Activated CD4-positive, alpha-beta T cell treated with anti-CD3 and anti-CD28 coated beads, Interleukin-2, amount 10 ng/mL, durations not matched to agents 24 days and 14 days (primary cell): ENCODE measurements around the gene NSFL1C. TPM values are rescaled to one million over a fixed set of nuclear protein-coding genes. Genes with fewer than 3 reads are reported as not detected.
A peak's percentile ranks its signal among the peaks of the same experiment; 100 is the strongest.

ENCODE experiments used
- DNase-seq: peaks from one replicate; pipeline ENCODE4 v3.0.0; 2022
- H3K27ac Mint-ChIP-seq: one replicate; pipeline ENCODE4 v1.8.0; 2022; ENCODE audit warnings: mild to moderate bottlenecking, mixed read lengths
- H3K27me3 Mint-ChIP-seq: one replicate; pipeline ENCODE4 v1.8.0; 2022; ENCODE audit warnings: mixed read lengths
- H3K36me3 Mint-ChIP-seq: one replicate; pipeline ENCODE4 v1.8.0; 2022; ENCODE audit warnings: low read depth, mild to moderate bottlenecking, mixed read lengths
- H3K4me1 Mint-ChIP-seq: one replicate; pipeline ENCODE4 v1.8.0; 2021; ENCODE audit warnings: mixed read lengths
- H3K4me3 Mint-ChIP-seq: one replicate; pipeline ENCODE4 v1.8.0; 2022; ENCODE audit warnings: mild to moderate bottlenecking, moderate library complexity, mixed read lengths
- H3K9me3 Mint-ChIP-seq: one replicate; pipeline ENCODE4 v1.8.0; 2021; ENCODE audit warnings: mixed read lengths
- intact Hi-C: fragments of 100-400 bp; cut with micrococcal nuclease; formaldehyde crosslinking; loops from one replicate; pipeline ENCODE4 v1.15.1; 2023
- total RNA-seq: library from RNA; stranded (reverse); gene quantifications from 2 replicates; pipeline ENCODE4 v1.2.3, GENCODE V29; 2022

NSFL1C gene
- total RNA-seq, 1 donor from 2014 or later, result 101 TPM

- peaks cover 20% of the 10 kb centered on the region for H3K36me3 Mint-ChIP-seq
- H3K4me3 Mint-ChIP-seq, result peak overlapping the region; percentile 19
- DNase-seq, result peak; percentile 93
- H3K4me1 Mint-ChIP-seq, result peaks cover 26% of the 10 kb centered on the region
- intact Hi-C loops, result loop anchor here (1.0 to 5.0 kb wide), 2 partner anchors 124 to 210 kb away; partner anchors contain the start of gene RAD21L1
- no peaks in the 10 kb centered on the region for H3K9me3 Mint-ChIP-seq
- peak overlapping the region; percentile 52 for H3K27ac Mint-ChIP-seq
- peaks cover 4% of the 10 kb centered on the region for H3K27me3 Mint-ChIP-seq
Measured at GRCh38 chr20:1437235-1437904, 29.3 kb downstream of the NSFL1C start.

- no peak overlapping the region for H3K27ac Mint-ChIP-seq
- H3K4me3 Mint-ChIP-seq, result no peak overlapping the region
- no peak for DNase-seq
- H3K4me1 Mint-ChIP-seq, result peaks cover 31% of the 10 kb centered on the region
- no peaks in the 10 kb centered on the region for H3K9me3 Mint-ChIP-seq
- peaks cover 12% of the 10 kb centered on the region for H3K36me3 Mint-ChIP-seq
- peaks cover 11% of the 10 kb centered on the region for H3K27me3 Mint-ChIP-seq
- intact Hi-C loops, result loop anchor here (5.0 kb wide), 1 partner anchor 209 kb away; the partner anchor contains the start of gene RAD21L1
Measured at GRCh38 chr20:1436263-1436662, 30.4 kb downstream of the NSFL1C start.

GRCh38 chr20:1435337-1435699 is 31.3 kb downstream of the NSFL1C start:
- intact Hi-C loops, result loop anchor here (1.0 to 5.0 kb wide), 4 partner anchors 42 to 208 kb away; partner anchors contain the start of genes FKBP1A and RAD21L1
- Mint-ChIP-seq H3K4me1 (peaks cover 34% of the 10 kb centered on the region), H3K27me3 (peaks cover 14% of the 10 kb centered on the region), H3K27ac (peak overlapping the region; percentile 74), H3K9me3 (no peaks in the 10 kb centered on the region), H3K4me3 (peak overlapping the region; percentile 12), H3K36me3 (peaks cover 12% of the 10 kb centered on the region)
- no peak for DNase-seq

DNA sequence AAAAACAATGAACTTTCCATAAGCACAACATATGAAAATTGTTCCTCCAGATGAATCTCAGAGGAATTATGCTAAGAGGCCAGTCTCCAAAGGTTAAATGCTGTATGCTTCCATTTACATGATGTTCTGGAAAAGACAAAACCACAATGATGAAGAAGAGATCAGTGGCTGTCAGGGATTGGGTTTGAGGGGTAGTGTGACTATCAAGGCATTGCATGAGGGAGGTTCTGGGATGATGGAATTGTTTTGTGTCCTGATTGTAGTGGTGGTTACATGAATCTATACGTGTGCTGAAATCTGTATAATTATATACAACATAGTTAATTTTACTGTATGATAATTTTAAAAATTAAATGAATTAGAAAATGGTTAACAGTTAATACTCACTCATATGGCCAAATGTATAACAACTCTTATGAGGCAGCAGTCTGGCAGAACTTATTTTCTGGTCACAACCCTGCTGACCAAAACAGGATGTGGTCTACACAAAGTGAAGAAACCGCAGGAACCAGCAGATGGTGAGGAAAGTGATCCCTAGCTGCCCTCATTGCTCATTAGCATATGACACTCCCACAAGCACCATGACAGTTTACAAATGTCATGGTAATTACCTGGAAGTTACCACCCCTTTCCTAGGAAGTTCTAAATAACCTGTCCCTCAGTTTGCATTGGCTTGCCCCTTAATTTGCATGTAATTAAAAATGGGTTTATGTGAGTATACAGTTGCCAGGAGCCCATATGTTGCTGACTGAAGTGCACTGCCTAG is 31.9 kb downstream of the NSFL1C start:
- peaks cover 35% of the 10 kb centered on the region for H3K4me1 Mint-ChIP-seq
- H3K36me3 Mint-ChIP-seq, result peaks cover 12% of the 10 kb centered on the region
- no peaks in the 10 kb centered on the region for H3K9me3 Mint-ChIP-seq
- intact Hi-C loops, result loop anchor here (1.0 to 5.0 kb wide), 4 partner anchors 41 to 207 kb away; partner anchors contain the start of genes FKBP1A and RAD21L1
- peak overlapping the region; percentile 74 for H3K27ac Mint-ChIP-seq
- peak overlapping the region; percentile 53 for H3K4me3 Mint-ChIP-seq
- peaks cover 14% of the 10 kb centered on the region for H3K27me3 Mint-ChIP-seq
- peak; percentile 95 for DNase-seq

GRCh38 chr20:1431158-1431557 is 35.5 kb downstream of the NSFL1C start:
- Mint-ChIP-seq H3K36me3 (peaks cover 11% of the 10 kb centered on the region), H3K27ac (no peak overlapping the region), H3K4me1 (peaks cover 46% of the 10 kb centered on the region), H3K27me3 (peaks cover 14% of the 10 kb centered on the region), H3K9me3 (no peaks in the 10 kb centered on the region), H3K4me3 (no peak overlapping the region)
- DNase-seq, result no peak
- intact Hi-C loops, result no loop called here

GRCh38 chr20:1430004-1430451 is 36.6 kb downstream of the NSFL1C start:
- Mint-ChIP-seq H3K27me3 (peaks cover 14% of the 10 kb centered on the region), H3K36me3 (peaks cover 9% of the 10 kb centered on the region), H3K4me1 (peaks cover 42% of the 10 kb centered on the region), H3K9me3 (no peaks in the 10 kb centered on the region), H3K27ac (no peak overlapping the region), H3K4me3 (no peak overlapping the region)
- no peak for DNase-seq
- intact Hi-C loops, result no loop called here

GRCh38 chr20:1429143-1429728 is 37.4 kb downstream of the NSFL1C start:
- no peak overlapping the region for H3K4me3 Mint-ChIP-seq

GRCh38 chr20:1427457-1428054 is 39.1 kb downstream of the NSFL1C start:
- Mint-ChIP-seq H3K9me3 (no peaks in the 10 kb centered on the region), H3K36me3 (peaks cover 6% of the 10 kb centered on the region), H3K27me3 (peaks cover 11% of the 10 kb centered on the region), H3K4me1 (peaks cover 36% of the 10 kb centered on the region), H3K27ac (no peak overlapping the region), H3K4me3 (no peak overlapping the region)
- intact Hi-C loops, result loop anchor here (2.0 kb wide), 1 partner anchor 103 kb away; no protein-coding TSS in a partner anchor
- no peak for DNase-seq

More at GRCh38 chr20:1429143-1429728, 37.4 kb downstream of the NSFL1C start:
- Mint-ChIP-seq H3K9me3 (no peaks in the 10 kb centered on the region), H3K4me1 (peaks cover 35% of the 10 kb centered on the region), H3K36me3 (peaks cover 5% of the 10 kb centered on the region), H3K27ac (no peak overlapping the region), H3K27me3 (peaks cover 14% of the 10 kb centered on the region)
- no peak for DNase-seq
- intact Hi-C loops, result no loop called here

DNA sequence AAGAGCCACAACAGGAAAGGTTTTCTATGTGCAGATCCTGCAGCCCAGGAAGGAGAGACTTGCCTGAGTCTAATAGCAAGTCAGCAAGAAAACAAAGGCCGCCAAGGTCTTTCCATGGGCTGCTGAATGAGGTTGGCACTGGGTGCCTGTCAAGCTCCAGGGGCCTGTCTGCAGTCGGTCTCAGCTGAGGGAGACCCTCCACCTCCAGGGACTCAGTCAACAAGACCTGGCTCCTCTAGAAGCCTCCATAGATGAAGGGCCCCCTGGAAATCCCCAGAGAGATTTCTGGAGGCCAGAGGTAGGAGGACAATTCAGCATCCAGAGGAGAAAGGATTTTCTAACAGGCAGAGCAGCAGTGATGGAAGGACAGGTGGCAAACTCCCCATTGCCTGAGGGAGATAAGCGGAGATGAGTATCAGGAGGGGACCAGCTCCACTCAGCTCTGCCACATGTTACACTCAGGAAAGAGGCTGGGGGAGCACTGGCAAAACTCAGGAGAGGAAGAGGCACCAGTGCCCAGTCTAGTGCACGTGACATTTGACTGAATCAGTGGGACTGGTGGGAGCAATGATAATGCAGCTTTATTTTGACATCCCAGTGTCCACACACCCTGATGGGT is 40.3 kb downstream of the NSFL1C start:
- Mint-ChIP-seq H3K4me3 (peak overlapping the region; percentile 1), H3K27me3 (peaks cover 5% of the 10 kb centered on the region), H3K9me3 (no peaks in the 10 kb centered on the region), H3K4me1 (peaks cover 29% of the 10 kb centered on the region), H3K27ac (peak overlapping the region; percentile 39), H3K36me3 (peaks cover 5% of the 10 kb centered on the region)
- DNase-seq, result no peak
- intact Hi-C loops, result loop anchor here (2.0 kb wide), 1 partner anchor 102 kb away; no protein-coding TSS in a partner anchor

DNA sequence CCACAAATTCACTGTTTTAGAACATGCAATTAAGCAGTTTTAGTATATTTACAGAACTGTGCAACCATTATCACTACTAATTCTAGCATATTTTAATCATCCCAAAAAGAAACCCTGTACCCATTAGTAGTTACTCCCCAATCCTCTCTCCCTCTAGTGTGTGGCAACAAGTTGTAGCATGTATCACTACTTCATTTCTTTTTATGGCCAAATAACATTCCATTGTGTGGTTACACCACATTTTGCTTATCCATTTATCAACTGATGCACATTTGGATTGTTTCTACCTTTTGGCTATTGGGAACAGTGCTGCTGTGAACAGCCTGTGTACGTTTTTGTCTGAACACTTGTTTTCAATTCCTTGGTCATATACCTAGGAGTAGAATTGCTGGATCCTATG is 42.3 kb downstream of the NSFL1C start:
- Mint-ChIP-seq H3K27ac (no peak overlapping the region), H3K9me3 (peaks cover 11% of the 10 kb centered on the region), H3K4me1 (peaks cover 25% of the 10 kb centered on the region), H3K4me3 (no peak overlapping the region), H3K27me3 (peaks cover 6% of the 10 kb centered on the region), H3K36me3 (peaks cover 8% of the 10 kb centered on the region)
- DNase-seq, result no peak
- intact Hi-C loops, result no loop called here

DNA sequence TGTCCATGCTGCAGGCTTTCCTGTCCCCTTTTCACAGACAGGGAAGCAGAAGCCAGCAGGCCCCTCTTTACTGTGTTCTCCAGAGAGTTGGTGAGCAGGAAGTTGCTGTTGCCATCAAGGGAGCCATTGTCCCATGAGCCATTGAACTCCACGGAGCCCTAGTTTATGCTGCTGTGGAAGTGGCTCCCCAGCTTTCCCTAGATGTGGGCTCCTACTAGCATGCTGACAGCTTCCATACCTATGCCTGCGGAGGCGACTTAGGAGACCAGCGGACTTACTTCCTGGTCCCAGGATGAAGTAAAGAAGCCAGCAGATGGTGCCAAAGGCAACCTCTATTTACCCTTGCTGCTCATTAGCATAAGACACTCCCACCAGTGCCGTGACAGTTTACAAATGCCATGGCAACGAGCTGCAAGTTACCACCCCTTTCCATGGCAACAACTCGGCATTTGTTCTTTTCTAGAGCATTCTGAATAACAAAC is 43.0 kb downstream of the NSFL1C start:
- DNase-seq, result peak; percentile 67
- H3K4me1 Mint-ChIP-seq, result peaks cover 25% of the 10 kb centered on the region
- H3K9me3 Mint-ChIP-seq, result peaks cover 16% of the 10 kb centered on the region
- no peak overlapping the region for H3K27ac Mint-ChIP-seq
- H3K4me3 Mint-ChIP-seq, result no peak overlapping the region
- peaks cover 7% of the 10 kb centered on the region for H3K27me3 Mint-ChIP-seq
- intact Hi-C loops, result no loop called here
- peaks cover 10% of the 10 kb centered on the region for H3K36me3 Mint-ChIP-seq

DNA sequence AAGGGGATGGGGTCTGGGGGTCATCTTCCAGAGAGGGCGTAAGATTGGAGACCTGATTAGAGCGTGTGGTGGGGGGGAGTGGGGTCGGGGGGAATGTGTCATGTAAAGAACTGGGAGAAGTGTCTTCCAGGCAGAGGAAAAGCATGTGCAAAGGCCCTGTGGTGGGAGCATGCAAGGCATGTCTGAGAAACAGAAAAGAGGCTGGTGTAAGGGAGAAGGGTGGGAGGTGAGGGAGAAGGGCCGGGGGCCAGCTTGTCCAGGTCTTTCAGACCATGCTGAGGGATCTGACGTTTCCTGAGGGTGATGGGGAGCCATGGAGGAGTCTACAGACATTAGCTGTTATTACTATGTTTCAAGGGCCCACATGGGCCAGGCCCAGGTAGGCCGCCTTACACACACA is 43.4 kb downstream of the NSFL1C start:
- H3K27ac Mint-ChIP-seq, result no peak overlapping the region
- H3K4me1 Mint-ChIP-seq, result peaks cover 25% of the 10 kb centered on the region
- H3K9me3 Mint-ChIP-seq, result peaks cover 16% of the 10 kb centered on the region
- peaks cover 7% of the 10 kb centered on the region for H3K27me3 Mint-ChIP-seq
- no peak overlapping the region for H3K4me3 Mint-ChIP-seq
- DNase-seq, result no peak
- H3K36me3 Mint-ChIP-seq, result peaks cover 10% of the 10 kb centered on the region
- intact Hi-C loops, result no loop called here

DNA sequence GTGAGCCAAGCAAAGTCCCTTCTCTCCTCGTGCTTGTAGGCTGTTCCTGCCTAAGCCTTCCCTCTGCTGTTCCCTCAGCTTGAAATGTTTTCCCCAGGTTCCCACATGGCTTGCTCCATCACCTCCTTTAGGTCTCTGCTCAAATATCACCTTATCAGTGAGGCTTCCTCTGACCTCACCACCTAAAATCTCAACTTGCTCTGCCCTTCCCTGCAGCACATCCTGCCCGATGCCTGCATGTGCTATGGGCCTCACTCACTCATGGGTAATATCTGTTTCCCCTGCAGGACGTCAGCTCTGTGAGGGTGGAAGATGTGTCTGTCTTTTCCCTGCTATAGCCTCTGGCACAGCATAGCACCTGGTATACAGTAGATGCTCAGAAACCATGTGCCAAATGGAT is 43.9 kb downstream of the NSFL1C start:
- Mint-ChIP-seq H3K27me3 (peaks cover 7% of the 10 kb centered on the region), H3K4me3 (no peak overlapping the region), H3K9me3 (peaks cover 16% of the 10 kb centered on the region), H3K36me3 (peaks cover 10% of the 10 kb centered on the region), H3K27ac (no peak overlapping the region), H3K4me1 (peaks cover 22% of the 10 kb centered on the region)
- peak; percentile 68 for DNase-seq
- intact Hi-C loops, result no loop called here
